ENCODE data around the gene PHYHD1. TPM values are rescaled to one million over a fixed set of nuclear protein-coding genes. Genes with fewer than 3 reads are reported as not detected.
A peak's percentile ranks its signal among the peaks of the same experiment; 100 is the strongest.

Gene PHYHD1
- polyA plus RNA-seq, 1 of the 3 experiments (the other 2 are of a cell fraction): not detected

DNA sequence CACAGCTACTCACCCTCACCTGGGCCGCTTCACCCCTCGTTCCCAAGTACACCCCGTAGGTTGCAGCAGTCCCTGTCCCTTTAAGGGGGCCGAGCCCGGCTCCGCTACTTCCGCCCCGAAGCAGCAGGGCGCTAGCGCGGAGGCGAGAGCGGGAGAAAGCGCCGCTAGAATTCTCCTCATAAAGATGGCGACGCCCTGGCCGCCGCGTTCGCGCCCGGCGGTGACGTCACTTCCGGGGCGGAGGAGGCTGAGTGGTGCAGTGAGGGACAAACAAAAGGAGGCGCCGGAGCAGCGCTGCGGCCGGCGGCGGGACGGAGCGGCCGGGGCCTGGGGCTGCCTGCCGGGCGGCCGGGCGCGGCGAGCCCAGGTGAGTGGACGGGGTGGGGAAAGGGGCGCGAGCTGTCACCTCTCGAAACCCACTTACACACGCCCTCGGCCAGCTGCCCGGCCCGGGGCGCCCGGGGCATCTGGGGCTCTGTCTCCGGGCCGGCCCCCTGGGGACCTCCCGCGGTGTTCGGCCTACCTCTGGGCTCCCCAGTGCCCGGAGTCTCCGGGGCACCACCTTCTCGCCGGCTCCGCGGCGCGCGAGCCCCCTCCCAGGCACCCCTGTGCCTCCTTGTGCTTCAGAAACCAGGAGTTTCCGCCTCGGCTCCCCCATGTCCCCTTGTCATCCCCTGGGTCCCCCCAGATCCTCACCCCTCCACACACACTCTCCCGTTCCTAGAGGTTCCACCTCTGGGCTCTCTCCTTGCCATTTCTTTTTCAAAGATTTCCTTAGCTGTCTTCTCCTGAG is 38.7 kb upstream of the PHYHD1 start, which contains the start of the genes KYAT1 and LRRC8A (continued):
- no peak for TF ChIP-seq NFIC (IDR thresholded peaks at IDR 0.05; ENCODE audit: borderline replicate concordance)
- peak; percentile 4; the same call in 1 of the 2 replicates for TF ChIP-seq RCOR1 (IDR thresholded peaks at IDR 0.05; ENCODE audit: low read length)

DNA sequence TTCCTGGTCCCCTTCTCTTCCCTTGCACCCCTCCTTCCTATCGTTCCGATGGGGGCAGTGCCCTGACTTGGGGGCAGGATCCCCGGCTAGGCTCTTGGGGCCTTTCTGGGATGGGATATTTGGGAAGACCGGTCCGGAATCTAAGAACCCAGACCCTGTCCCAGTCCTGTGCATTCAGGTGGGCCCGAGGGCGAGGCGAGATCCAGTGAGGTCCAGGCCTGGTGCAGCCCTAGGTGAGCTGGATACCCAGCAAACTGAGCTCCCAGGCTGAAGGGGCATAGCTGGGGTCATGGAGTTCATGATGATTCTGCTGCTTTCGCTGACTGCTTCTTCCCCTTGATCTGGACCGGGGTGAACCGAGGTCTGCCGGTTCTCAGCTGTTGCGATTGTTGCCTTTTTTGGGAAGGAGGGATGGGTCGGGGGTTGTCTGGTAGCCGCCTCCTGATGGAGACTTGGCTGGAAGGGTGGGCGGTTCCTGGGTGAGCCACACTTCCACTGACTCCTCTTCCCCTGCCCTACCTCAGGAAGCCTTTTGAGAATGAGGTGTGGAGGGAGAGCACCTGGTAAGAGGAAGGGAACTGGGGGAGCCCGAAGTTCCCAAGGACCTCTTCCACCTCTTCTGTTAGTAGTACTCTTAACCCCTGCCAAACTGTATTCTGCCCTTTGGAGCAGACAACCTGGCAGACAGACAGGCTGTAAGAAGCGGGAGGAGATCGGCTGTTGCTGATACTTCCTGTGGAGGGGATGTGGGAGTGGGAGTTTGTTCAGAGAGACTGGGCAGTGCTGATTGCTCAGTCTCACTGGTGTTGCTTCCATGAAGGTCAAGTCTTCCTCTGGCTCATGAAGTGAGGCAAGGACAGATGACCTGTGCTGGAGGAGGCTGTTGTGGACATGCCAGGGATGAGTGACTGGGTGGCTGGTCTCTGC is 37.8 kb upstream of the PHYHD1 start:
- TF ChIP-seq, protein P1, sequence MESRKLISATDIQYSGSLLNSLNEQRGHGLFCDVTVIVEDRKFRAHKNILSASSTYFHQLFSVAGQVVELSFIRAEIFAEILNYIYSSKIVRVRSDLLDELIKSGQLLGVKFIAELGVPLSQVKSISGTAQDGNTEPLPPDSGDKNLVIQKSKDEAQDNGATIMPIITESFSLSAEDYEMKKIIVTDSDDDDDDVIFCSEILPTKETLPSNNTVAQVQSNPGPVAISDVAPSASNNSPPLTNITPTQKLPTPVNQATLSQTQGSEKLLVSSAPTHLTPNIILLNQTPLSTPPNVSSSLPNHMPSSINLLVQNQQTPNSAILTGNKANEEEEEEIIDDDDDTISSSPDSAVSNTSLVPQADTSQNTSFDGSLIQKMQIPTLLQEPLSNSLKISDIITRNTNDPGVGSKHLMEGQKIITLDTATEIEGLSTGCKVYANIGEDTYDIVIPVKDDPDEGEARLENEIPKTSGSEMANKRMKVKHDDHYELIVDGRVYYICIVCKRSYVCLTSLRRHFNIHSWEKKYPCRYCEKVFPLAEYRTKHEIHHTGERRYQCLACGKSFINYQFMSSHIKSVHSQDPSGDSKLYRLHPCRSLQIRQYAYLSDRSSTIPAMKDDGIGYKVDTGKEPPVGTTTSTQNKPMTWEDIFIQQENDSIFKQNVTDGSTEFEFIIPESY (IDR thresholded peaks at IDR 0.05; ENCODE audit: borderline replicate concordance, low read depth): no peak
- TF ChIP-seq, protein P2, sequence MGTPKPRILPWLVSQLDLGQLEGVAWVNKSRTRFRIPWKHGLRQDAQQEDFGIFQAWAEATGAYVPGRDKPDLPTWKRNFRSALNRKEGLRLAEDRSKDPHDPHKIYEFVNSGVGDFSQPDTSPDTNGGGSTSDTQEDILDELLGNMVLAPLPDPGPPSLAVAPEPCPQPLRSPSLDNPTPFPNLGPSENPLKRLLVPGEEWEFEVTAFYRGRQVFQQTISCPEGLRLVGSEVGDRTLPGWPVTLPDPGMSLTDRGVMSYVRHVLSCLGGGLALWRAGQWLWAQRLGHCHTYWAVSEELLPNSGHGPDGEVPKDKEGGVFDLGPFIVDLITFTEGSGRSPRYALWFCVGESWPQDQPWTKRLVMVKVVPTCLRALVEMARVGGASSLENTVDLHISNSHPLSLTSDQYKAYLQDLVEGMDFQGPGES (IDR thresholded peaks at IDR 0.05; ENCODE audit: low read depth, low read length): no peak
- TF ChIP-seq MEF2A (IDR thresholded peaks at IDR 0.05; ENCODE audit: borderline replicate concordance, low read depth) (no peak), GATA2 (CRISPR knock-in tag; IDR thresholded peaks at IDR 0.05) (no peak), SMC3 (IDR thresholded peaks at IDR 0.05; ENCODE audit: low read depth, low read length) (no peak), MXI1 (IDR thresholded peaks at IDR 0.05; ENCODE audit: low read depth, low read length) (no peak), NRF1 (IDR thresholded peaks at IDR 0.05; ENCODE audit: low read depth, low read length) (no peak), RAD21 (IDR thresholded peaks at IDR 0.05; ENCODE audit: low read length) (no peak), TCF12 (IDR thresholded peaks at IDR 0.05) (no peak), RCOR1 (IDR thresholded peaks at IDR 0.05; ENCODE audit: low read length) (no peak), FOSL2 (IDR thresholded peaks at IDR 0.05; ENCODE audit: borderline replicate concordance, low read depth) (no peak)
- TF ChIP-seq, protein P3, sequence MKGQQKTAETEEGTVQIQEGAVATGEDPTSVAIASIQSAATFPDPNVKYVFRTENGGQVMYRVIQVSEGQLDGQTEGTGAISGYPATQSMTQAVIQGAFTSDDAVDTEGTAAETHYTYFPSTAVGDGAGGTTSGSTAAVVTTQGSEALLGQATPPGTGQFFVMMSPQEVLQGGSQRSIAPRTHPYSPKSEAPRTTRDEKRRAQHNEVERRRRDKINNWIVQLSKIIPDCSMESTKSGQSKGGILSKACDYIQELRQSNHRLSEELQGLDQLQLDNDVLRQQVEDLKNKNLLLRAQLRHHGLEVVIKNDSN (IDR thresholded peaks at IDR 0.05; ENCODE audit: borderline replicate concordance, low read depth): no peak
- TF ChIP-seq, protein P4, sequence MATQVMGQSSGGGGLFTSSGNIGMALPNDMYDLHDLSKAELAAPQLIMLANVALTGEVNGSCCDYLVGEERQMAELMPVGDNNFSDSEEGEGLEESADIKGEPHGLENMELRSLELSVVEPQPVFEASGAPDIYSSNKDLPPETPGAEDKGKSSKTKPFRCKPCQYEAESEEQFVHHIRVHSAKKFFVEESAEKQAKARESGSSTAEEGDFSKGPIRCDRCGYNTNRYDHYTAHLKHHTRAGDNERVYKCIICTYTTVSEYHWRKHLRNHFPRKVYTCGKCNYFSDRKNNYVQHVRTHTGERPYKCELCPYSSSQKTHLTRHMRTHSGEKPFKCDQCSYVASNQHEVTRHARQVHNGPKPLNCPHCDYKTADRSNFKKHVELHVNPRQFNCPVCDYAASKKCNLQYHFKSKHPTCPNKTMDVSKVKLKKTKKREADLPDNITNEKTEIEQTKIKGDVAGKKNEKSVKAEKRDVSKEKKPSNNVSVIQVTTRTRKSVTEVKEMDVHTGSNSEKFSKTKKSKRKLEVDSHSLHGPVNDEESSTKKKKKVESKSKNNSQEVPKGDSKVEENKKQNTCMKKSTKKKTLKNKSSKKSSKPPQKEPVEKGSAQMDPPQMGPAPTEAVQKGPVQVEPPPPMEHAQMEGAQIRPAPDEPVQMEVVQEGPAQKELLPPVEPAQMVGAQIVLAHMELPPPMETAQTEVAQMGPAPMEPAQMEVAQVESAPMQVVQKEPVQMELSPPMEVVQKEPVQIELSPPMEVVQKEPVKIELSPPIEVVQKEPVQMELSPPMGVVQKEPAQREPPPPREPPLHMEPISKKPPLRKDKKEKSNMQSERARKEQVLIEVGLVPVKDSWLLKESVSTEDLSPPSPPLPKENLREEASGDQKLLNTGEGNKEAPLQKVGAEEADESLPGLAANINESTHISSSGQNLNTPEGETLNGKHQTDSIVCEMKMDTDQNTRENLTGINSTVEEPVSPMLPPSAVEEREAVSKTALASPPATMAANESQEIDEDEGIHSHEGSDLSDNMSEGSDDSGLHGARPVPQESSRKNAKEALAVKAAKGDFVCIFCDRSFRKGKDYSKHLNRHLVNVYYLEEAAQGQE (IDR thresholded peaks at IDR 0.05; ENCODE audit: low read depth, low read length): no peak
- TF ChIP-seq, protein P5, sequence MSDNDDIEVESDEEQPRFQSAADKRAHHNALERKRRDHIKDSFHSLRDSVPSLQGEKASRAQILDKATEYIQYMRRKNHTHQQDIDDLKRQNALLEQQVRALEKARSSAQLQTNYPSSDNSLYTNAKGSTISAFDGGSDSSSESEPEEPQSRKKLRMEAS (IDR thresholded peaks at IDR 0.05; ENCODE audit: low read depth): no peak
- Histone ChIP-seq H3K4me3 (ENCODE audit: low read depth in 2 of 2, low read length in 1 of 2) (peak overlapping the region; percentile 87 to 100), H4K20me1 (ENCODE audit: insufficient read depth) (no peaks in the 10 kb centered on the region), H3K27me3 (ENCODE audit: insufficient read depth) (no peaks in the 10 kb centered on the region), H3K4me2 (peak overlapping the region; percentile 85), H2AFZ (ENCODE audit: low read depth) (peak overlapping the region; percentile 76), H3K9ac (peak overlapping the region; percentile 94), H3F3A (replicated peaks; ENCODE audit: insufficient read depth) (peaks cover 15% of the 10 kb centered on the region), H3K9me3 (no peaks in the 10 kb centered on the region), H3K36me3 (replicated peaks in 1 of 2; ENCODE audit: control insufficient read depth in 1 of 2, insufficient read depth in 2 of 2, low read length in 1 of 2) (peaks cover 8 to 10% of the 10 kb centered on the region in 2 experiments), H3K4me1 (ENCODE audit: control insufficient read depth in 1 of 2, insufficient read depth in 2 of 2, low read depth in 1 of 2, low read length in 1 of 2) (peaks cover 12 to 16% of the 10 kb centered on the region in 2 experiments; a peak in 2 of 4 replicates), H3K79me2 (ENCODE audit: insufficient read depth) (peaks cover 96% of the 10 kb centered on the region), H3K9me2 (no peaks in the 10 kb centered on the region), H3K27ac (ENCODE audit: low read depth in 2 of 2, low read length in 1 of 2) (peak overlapping the region; percentile 47 to 76)
- CTCF ChIA-PET: interaction anchor here (0.6 to 2.9 kb wide), 4 partner anchors 31 to 65 kb away, joined by 3 to 17 read pairs (median 6); partner anchors contain the start of genes DOLK, ENDOG and NUP188
- POLR2A ChIA-PET: interaction anchor here (1.0 kb wide), 1 partner anchor 45 kb away, joined by 4 read pairs; no protein-coding TSS in a partner anchor
- WGBS (ENCODE audit: low lambda C conversion rate): under 1% methylated on average over 13 of the region's 19 CpGs
- peak; percentile 47 for DNase-seq

Data from SK-N-SH (cell line).